GM12864 (cell line): ENCODE data around the gene FSCN2.
A peak's percentile ranks its signal among the peaks of the same experiment; 100 is the strongest.

Experiments used
- DNase-seq: peaks from one replicate; pipeline ENCODE4 v3.0.0-alpha.2; 2011; ENCODE audit warnings: low read depth
- H3K4me3 ChIP-seq: 2 replicates; pipeline ENCODE4 v1.5.1; 2011; ENCODE audit warnings: mild to moderate bottlenecking, low read depth, low read length, control low read depth
- TF ChIP-seq, protein P1 (sequence below): IDR thresholded peaks from 2 replicates; pipeline ENCODE4 v1.5.1; 2011; ENCODE audit warnings: low read depth, mild to moderate bottlenecking, moderate library complexity, low read length, control low read depth, inconsistent platforms; ENCODE audit errors: missing control alignments

Gene FSCN2

DNA sequence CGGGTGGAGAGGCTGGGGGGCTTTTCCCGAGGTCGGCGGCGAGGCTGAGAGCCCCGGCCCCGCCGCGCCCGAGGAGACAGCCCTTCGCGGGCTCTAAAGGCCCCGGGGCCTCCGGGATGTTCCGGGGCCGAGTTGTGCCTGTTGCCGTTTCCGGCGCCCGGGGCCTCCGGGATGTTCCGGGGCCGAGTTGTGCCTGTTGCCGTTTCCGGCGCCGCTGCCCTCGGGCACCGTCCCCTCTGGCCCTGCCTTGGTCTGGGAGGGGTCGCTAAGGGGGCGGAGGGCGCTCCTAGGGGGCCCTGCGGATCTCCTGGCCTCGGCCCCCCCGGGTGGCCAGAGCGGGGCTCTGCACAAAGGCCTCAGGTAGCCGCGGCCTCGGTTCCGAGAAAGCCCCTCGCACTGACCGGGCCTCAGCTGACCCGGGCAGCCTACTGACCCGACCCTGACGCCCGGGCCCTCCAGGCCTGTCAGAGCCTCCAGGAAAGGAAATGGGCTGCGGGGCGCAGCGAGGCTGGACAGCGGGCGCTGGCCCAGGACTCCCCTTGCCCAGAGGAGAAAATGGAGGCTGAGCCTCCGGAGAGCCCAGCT is 39.8 kb upstream of the FSCN2 start:
- peak overlapping the region; percentile 58 for H3K4me3 ChIP-seq
- DNase-seq: no peak
- TF ChIP-seq, protein P1, sequence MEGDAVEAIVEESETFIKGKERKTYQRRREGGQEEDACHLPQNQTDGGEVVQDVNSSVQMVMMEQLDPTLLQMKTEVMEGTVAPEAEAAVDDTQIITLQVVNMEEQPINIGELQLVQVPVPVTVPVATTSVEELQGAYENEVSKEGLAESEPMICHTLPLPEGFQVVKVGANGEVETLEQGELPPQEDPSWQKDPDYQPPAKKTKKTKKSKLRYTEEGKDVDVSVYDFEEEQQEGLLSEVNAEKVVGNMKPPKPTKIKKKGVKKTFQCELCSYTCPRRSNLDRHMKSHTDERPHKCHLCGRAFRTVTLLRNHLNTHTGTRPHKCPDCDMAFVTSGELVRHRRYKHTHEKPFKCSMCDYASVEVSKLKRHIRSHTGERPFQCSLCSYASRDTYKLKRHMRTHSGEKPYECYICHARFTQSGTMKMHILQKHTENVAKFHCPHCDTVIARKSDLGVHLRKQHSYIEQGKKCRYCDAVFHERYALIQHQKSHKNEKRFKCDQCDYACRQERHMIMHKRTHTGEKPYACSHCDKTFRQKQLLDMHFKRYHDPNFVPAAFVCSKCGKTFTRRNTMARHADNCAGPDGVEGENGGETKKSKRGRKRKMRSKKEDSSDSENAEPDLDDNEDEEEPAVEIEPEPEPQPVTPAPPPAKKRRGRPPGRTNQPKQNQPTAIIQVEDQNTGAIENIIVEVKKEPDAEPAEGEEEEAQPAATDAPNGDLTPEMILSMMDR: no peak

DNA sequence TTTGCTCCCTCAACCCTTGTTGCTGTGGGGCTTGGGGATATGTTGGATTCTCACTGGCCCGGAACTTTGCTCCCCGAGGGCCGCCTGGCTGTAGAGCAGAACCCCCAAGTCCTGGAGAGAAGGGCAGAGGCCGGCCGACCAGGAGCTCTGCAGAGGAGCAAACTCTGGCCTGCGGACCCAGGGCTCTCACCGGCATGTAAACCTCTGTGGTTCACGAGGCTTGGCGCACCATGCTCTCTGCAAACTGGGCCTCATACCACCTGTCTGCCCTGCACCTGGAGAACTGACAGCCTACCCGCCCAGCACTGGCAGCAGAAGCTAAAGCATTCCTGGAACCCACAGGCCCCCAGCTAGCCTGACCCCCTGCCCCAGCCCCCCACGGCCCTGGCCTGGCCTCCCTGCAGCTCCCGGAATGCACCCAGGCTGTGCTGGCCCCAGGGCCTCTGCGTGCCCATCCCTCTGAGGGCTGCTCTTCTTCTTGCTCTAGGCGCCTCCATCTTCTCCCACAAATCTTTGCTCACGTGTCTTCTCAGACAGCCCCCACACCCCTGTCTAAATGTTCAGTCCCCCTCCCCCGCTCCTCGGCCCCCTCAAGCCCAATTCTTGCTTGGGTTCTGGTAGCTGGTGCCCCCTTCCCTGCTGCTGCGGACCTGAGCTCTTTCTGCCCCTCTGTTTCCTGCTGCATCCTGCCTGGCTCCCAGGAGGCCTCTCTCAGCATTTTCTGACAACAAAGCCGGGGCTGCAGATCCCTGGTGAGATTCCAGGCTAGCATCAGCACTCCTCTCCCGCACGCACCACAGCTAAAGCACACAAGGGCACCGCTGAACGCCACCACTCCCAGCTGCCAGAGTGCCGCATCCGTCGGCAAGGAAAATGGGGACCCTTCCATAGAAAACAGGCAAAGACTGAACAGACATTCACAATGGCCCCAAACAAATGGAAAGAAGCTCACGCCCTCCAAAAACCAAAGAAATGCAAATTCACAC is 38.9 kb upstream of the FSCN2 start:
- H3K4me3 ChIP-seq: no peak overlapping the region
- no peak for DNase-seq
- TF ChIP-seq, protein P1: no peak

DNA sequence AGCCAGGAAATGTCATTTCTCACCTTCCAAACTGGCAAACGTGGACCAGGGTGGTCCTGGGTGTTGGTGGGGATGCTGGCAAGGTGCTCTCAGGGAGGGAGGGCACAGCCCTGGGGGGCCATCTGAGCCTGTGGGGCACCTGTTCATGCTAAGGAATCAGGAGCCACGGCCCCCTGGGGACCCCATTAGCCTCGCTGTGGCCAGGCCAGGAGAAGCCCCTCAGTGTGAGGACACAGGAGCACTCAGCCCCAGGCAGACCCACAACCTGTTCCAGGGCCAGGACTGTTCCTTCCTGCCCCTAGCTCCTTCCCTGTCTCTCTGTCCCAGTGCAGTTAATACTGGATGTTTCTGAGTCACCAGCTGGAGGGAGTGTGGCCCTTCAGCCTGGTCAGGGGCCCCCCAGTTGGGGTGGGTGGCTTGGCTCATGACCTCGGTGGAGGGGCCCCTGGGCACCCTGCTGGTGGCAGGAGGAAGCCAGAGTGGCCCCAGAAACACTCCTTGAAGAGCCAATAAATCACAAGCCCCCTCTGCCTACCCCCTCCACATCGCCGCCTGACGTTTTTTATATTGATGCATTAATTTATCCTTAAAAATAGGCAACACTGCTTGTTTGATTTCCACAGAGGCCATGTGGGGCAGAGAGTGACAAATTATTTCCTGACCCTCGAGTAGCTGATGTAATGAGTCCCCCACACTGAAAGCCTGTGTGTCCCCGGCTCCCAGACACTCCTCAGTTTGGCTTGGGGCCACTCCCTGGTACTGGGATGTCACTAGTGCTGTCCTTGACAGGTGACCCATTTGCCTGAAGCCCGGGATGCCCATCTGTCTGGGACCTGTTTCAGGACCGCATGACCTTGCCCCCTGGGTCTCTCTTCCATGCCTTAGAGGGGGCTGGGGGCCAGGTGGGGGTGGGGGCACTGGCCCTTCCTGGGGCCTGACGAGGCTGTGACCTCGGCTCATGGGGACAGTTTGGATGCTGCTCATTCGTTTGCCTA is 37.9 kb upstream of the FSCN2 start:
- DNase-seq: no peak
- H3K4me3 ChIP-seq: no peak overlapping the region
- TF ChIP-seq, protein P1: peak; percentile 4

DNA sequence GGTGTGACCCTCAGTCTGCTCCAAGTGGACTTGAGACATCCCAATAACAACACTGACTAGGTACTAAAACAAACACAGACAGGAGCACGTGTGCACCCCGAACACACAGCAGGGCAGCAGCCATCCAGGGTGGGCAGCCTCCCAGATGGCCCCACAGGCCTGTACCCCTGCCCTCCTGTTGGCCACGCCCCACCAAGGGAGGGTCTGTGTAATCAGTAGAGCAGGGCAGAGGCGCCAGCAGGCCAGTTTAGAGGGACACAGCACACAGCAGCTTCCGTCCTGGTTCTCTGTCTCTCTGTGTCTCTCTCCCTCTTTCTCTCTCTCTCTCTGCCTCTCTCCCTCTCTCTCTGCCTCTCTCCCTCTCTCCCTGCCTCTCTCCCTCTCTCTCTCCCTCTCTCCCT is 37.0 kb upstream of the FSCN2 start:
- TF ChIP-seq, protein P1: no peak
- no peak for DNase-seq
- H3K4me3 ChIP-seq: no peak overlapping the region

DNA sequence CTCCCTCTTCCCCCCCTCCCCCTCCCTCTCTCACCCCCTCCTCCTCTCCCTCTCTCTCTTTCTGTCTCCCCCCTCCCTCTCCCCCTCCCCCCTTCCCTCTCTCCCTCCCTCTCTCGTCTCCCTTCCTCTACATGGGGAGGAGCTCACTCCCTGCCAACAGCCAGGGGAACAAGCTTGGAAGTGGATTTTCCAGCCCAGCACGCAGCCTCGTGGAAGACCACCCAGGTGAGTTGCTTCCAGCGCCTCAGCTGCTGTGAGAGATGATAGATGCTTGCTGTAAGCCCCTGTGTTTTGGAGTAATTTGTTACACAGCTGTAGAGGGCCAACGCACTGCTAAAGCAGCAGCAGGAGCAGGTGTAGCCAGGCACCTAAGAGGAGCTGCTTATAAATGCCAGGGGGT is 36.4 kb upstream of the FSCN2 start:
- H3K4me3 ChIP-seq: no peak overlapping the region

DNA sequence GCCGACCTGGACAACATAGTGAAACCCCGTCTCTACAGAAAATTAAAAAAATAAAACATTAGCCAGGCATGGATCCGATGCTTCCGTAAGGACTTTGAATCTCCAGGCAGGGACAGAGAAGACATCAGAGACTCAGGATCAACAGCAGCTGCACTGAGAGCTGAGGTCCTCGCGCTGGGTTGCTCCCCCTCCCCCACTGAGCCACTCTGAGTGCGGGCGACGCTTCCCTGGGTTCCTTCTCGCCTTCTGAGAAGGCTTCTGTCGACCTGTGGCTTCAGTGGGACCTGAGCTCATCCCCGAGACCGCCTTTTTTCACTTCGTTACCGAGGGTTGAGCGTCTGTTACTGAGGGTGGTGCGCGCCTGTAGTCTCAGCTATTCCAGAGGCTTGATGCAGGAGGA is 36.0 kb upstream of the FSCN2 start:
- H3K4me3 ChIP-seq: no peak overlapping the region
- TF ChIP-seq, protein P1: no peak
- DNase-seq: no peak

More for the DNA sequence above, 36.4 kb upstream of the FSCN2 start:
- TF ChIP-seq, protein P1: no peak
- no peak for DNase-seq
